Endothelial cell of umbilical vein (primary cell): ENCODE measurements around the gene GATD1.

Experiments
- EZH2 ChIP-seq: IDR thresholded peaks from 2 replicates; pipeline ENCODE4 v1.6.1; 2012; ENCODE audit warnings: borderline replicate concordance, low read depth, mild to moderate bottlenecking, moderate library complexity, low read length, inconsistent platforms; ENCODE audit not compliant: severe bottlenecking
- JUN ChIP-seq: IDR thresholded peaks from 2 replicates; pipeline ENCODE4 v1.6.1; 2011; ENCODE audit warnings: borderline replicate concordance, low read depth; ENCODE audit not compliant: insufficient read length, insufficient read depth
- POLR2A ChIP-seq: IDR thresholded peaks from 2 replicates; pipeline ENCODE4 v1.6.1; 2012; ENCODE audit warnings: low read depth, mild to moderate bottlenecking, control low read depth, low read length
- POLR2AphosphoS5 ChIP-seq: IDR thresholded peaks from 2 replicates; pipeline ENCODE4 v1.6.1; 2012; ENCODE audit warnings: low read depth, mild to moderate bottlenecking, control low read depth, low read length, moderate library complexity; ENCODE audit not compliant: insufficient read depth
- TF ChIP-seq, protein P1 (sequence below), 2 donors: IDR thresholded peaks; 1 replicate in 1 of 2; 2 replicates in 1 of 2; pipeline ENCODE4 v1.5.1; 2011; ENCODE audit warnings: low read length in 2 of 2, mild to moderate bottlenecking in 2 of 2, moderate library complexity in 2 of 2, control low read depth in 1 of 2, inconsistent platforms in 1 of 2, low read depth in 1 of 2; ENCODE audit not compliant: insufficient read depth in 1 of 2; ENCODE audit errors: extremely low read depth in 1 of 2
- TF ChIP-seq, protein P2 (sequence below): IDR thresholded peaks from 2 replicates; pipeline ENCODE4 v1.6.1; 2011; ENCODE audit not compliant: insufficient read depth, insufficient read length

DNA sequence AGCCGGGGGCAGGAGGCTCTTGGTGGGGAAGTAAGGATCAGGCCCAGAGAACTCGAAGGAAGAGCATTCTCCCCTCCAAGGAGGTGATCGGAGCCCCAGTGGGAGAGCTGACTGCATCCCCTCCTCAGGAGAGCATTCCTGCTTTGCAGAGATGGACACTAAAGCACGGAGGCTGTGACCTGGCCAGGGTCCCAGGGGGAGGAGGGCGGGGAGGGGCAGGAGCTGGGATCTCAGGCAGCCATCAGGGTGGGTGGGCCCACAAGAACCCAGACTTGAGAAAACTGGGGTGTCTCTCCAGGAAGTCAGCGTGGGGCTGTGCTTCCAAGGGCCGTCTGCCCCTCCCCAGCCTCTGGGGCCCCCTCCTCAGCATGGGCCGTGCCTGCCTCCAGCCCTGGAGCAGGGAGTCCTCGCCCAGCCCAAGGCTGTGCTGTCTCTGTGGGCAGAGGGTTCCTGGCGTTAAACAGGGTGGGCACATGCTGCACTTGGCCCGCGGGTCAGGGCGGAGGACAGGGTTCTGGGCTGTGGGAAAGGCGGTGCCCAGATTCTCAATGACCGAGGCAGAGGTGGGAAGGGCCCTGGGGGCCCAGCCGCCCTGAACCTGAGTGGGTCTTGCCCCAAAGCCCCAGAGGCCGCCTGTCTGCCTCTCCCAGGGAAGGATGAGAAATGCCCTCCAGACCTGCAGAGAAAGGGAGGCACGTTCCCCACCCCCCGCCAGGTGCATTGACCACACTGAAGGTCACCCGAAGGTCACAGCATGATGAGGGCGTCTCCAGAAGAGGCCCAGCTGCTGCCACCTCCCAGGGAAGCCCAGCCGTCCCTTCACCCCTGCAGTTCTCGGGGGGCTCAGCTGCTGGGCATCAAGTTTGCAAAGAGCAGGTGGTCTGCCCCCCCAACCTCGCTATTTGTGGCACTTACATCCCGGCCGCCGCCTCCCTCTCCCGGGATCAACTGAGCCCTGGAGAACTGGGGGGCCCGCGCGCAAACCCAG lies 12.0 kb upstream of the GATD1 start:
- TF ChIP-seq, protein P1, sequence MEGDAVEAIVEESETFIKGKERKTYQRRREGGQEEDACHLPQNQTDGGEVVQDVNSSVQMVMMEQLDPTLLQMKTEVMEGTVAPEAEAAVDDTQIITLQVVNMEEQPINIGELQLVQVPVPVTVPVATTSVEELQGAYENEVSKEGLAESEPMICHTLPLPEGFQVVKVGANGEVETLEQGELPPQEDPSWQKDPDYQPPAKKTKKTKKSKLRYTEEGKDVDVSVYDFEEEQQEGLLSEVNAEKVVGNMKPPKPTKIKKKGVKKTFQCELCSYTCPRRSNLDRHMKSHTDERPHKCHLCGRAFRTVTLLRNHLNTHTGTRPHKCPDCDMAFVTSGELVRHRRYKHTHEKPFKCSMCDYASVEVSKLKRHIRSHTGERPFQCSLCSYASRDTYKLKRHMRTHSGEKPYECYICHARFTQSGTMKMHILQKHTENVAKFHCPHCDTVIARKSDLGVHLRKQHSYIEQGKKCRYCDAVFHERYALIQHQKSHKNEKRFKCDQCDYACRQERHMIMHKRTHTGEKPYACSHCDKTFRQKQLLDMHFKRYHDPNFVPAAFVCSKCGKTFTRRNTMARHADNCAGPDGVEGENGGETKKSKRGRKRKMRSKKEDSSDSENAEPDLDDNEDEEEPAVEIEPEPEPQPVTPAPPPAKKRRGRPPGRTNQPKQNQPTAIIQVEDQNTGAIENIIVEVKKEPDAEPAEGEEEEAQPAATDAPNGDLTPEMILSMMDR (IDR thresholded peaks at IDR 0.05; ENCODE audit: extremely low read depth in 1 of 2, insufficient read depth in 1 of 2, low read depth in 1 of 2, low read length in 2 of 2), result no peak
- TF ChIP-seq EZH2, result no peak
- TF ChIP-seq POLR2A, result no peak
- TF ChIP-seq JUN, result no peak
- no peak for TF ChIP-seq POLR2AphosphoS5
- TF ChIP-seq, protein P2, sequence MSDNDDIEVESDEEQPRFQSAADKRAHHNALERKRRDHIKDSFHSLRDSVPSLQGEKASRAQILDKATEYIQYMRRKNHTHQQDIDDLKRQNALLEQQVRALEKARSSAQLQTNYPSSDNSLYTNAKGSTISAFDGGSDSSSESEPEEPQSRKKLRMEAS, result no peak
